Measurements from ENCODE around the gene ARHGEF3.

GRCh38 chr3:56725175-56725574 is 76.6 kb downstream of the ARHGEF3 start:
- TF ChIP-seq CTCF (IDR thresholded peaks at IDR 0.05) = no peak
- TF ChIP-seq EZH2 (IDR thresholded peaks at IDR 0.05) = no peak

Measured in neural progenitor cell (in vitro differentiated cells).